ENCODE measurements around the gene NCK1.

Gene NCK1

GRCh38 chr3:136937851-136938250, 75.8 kb downstream of the NCK1 start:
- H3K27ac ChIP-seq = no peak overlapping the region
- H3K36me3 ChIP-seq = peaks cover 5% of the 10 kb centered on the region
- peaks cover 10 to 12% of the 10 kb centered on the region in 2 experiments for H3K4me1 ChIP-seq (ENCODE audit: control insufficient read depth in 1 of 2, insufficient read depth in 1 of 2, low read depth in 1 of 2, low read length in 1 of 2)
- no peaks in the 10 kb centered on the region for H3K9me3 ChIP-seq
- H3K27me3 ChIP-seq = no peaks in the 10 kb centered on the region
- TF ChIP-seq CTCF (IDR thresholded peaks at IDR 0.05) = no peak
- no peak overlapping the region for H3K4me3 ChIP-seq (ENCODE audit: low read depth in 1 of 2, low read length in 1 of 2)

DNA sequence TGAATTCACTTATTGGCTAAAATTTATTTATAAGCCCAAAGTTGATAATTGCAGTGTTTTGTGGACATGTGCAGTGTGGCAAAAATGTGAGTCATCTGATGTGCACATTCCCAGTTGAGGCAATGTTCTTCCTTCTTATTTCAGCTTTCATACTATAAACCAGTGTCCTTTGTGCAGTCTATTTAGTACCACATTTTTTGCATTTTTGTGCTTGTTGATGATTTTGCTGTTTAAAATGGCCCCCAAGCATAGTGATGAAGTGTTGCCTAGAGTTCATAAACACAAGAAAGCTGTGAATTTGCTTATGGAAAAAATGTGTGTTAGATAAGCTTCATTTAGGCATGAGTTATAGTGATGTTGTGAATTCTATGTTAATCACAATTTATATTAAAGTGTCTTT, 76.3 kb downstream of the NCK1 start:
- H3K27me3 ChIP-seq = no peaks in the 10 kb centered on the region
- TF ChIP-seq CTCF (IDR thresholded peaks at IDR 0.05) = no peak
- H3K27ac ChIP-seq = peak overlapping the region; percentile 17
- peaks cover 10 to 12% of the 10 kb centered on the region in 2 experiments for H3K4me1 ChIP-seq (ENCODE audit: control insufficient read depth in 1 of 2, insufficient read depth in 1 of 2, low read depth in 1 of 2, low read length in 1 of 2)
- H3K36me3 ChIP-seq = peaks cover 5% of the 10 kb centered on the region
- no peaks in the 10 kb centered on the region for H3K9me3 ChIP-seq
- no peak overlapping the region for H3K4me3 ChIP-seq (ENCODE audit: low read depth in 1 of 2, low read length in 1 of 2)

- no peak for TF ChIP-seq CTCF (IDR thresholded peaks at IDR 0.05)
- Histone ChIP-seq H3K4me1 (ENCODE audit: control insufficient read depth in 1 of 2, insufficient read depth in 1 of 2, low read depth in 1 of 2, low read length in 1 of 2) (peaks cover 10 to 12% of the 10 kb centered on the region in 2 experiments), H3K4me3 (ENCODE audit: low read depth in 1 of 2, low read length in 1 of 2) (no peak overlapping the region), H3K9me3 (no peaks in the 10 kb centered on the region), H3K27me3 (no peaks in the 10 kb centered on the region), H3K36me3 (peaks cover under 1% of the 10 kb centered on the region), H3K27ac (no peak overlapping the region)
Measured at GRCh38 chr3:136939489-136939888, 77.5 kb downstream of the NCK1 start.

GRCh38 chr3:136942803-136943202, 80.8 kb downstream of the NCK1 start:
- no peaks in the 10 kb centered on the region for H3K9me3 ChIP-seq
- H3K4me3 ChIP-seq (ENCODE audit: low read depth in 1 of 2, low read length in 1 of 2) = no peak overlapping the region
- peaks cover 10% of the 10 kb centered on the region for H3K36me3 ChIP-seq
- no peaks in the 10 kb centered on the region for H3K27me3 ChIP-seq
- no peak for TF ChIP-seq CTCF (IDR thresholded peaks at IDR 0.05)
- no peak overlapping the region for H3K27ac ChIP-seq
- H3K4me1 ChIP-seq (ENCODE audit: control insufficient read depth in 1 of 2, insufficient read depth in 1 of 2, low read depth in 1 of 2, low read length in 1 of 2) = peaks cover 10% of the 10 kb centered on the region in 2 experiments

DNA sequence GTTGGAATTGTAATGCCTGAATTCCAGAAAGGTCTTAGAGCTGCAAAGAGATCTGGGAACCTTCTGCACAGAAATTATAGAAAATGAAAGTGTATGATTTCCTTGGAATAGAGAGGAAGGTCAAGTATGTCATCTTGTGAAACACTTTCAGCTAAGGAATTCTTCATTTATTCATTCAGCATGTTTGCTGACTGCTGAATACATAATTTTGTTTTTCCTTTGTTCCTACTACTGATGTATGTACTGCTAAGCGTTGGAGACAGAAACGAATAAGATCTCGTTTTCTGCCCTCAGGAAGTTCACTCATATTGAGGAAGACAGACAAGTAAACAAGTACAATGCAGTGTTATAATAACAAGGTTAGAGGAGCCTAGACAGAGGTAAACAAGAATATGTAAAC, 81.4 kb downstream of the NCK1 start:
- no peak overlapping the region for H3K4me3 ChIP-seq (ENCODE audit: low read depth in 1 of 2, low read length in 1 of 2)
- no peak overlapping the region for H3K27ac ChIP-seq
- TF ChIP-seq CTCF (IDR thresholded peaks at IDR 0.05) = no peak
- H3K9me3 ChIP-seq = no peaks in the 10 kb centered on the region
- H3K36me3 ChIP-seq = peaks cover 10% of the 10 kb centered on the region
- H3K27me3 ChIP-seq = no peaks in the 10 kb centered on the region
- peaks cover 4% of the 10 kb centered on the region in 2 experiments for H3K4me1 ChIP-seq (ENCODE audit: control insufficient read depth in 1 of 2, insufficient read depth in 1 of 2, low read depth in 1 of 2, low read length in 1 of 2)

DNA sequence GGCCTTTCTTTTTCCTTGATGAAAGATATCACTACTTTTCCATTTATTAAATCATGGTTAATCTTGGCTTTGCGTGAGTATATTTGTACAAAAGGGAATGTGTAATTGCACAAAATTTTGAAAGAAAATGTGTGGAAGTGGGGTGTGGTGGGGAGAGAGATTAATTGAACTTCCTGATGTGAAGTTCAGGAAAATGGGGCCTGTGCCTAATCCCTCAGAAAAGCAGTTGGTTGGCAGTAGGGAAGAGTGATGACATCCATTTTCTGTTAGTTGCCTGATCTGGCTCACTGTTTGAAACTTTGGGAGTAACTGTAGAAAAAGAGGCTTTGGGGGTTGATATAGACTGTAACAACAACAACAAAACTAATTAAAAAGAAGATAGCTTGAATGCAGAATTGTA, 85.0 kb downstream of the NCK1 start:
- Histone ChIP-seq H3K27ac (no peak overlapping the region), H3K4me1 (ENCODE audit: control insufficient read depth in 1 of 2, insufficient read depth in 1 of 2, low read depth in 1 of 2, low read length in 1 of 2) (no peaks in the 10 kb centered on the region), H3K4me3 (ENCODE audit: low read depth in 1 of 2, low read length in 1 of 2) (no peak overlapping the region), H3K27me3 (no peaks in the 10 kb centered on the region), H3K36me3 (peaks cover 10% of the 10 kb centered on the region), H3K9me3 (no peaks in the 10 kb centered on the region)
- no peak for TF ChIP-seq CTCF (IDR thresholded peaks at IDR 0.05)
